HUES64 (cell line): ENCODE measurements around the gene LPCAT1.

ENCODE experiments used
- H3K27ac ChIP-seq: 2 replicates; pipeline ENCODE4 v1.7.0; 2013; ENCODE audit warnings: low read depth, low read length, inconsistent platforms
- H3K27me3 ChIP-seq: 2 replicates; pipeline ENCODE4 v1.6.1; 2013; ENCODE audit warnings: mild to moderate bottlenecking, low read length; ENCODE audit not compliant: insufficient read depth
- H3K36me3 ChIP-seq: 2 replicates; pipeline ENCODE4 v1.6.1; 2013; ENCODE audit warnings: mild to moderate bottlenecking, low read length; ENCODE audit not compliant: insufficient read depth
- H3K4me1 ChIP-seq: 2 replicates; pipeline ENCODE4 v1.6.1; 2013; ENCODE audit warnings: mild to moderate bottlenecking, low read length, moderate library complexity; ENCODE audit not compliant: insufficient read depth
- H3K4me3 ChIP-seq: 2 replicates; pipeline ENCODE4 v1.5.1; 2013; ENCODE audit warnings: mild to moderate bottlenecking, low read length, moderate library complexity
- H3K9ac ChIP-seq: 2 replicates; pipeline ENCODE4 v1.6.1; 2013; ENCODE audit warnings: mild to moderate bottlenecking, low read depth, low read length
- H3K9me3 ChIP-seq: 2 replicates; pipeline ENCODE4 v1.6.1; 2013; ENCODE audit warnings: low read depth, low read length; ENCODE audit not compliant: insufficient read depth
- WGBS: fragments of 150-250, 120-280 bp; methylation state at CpG from one replicate; pipeline ENCODE4 v1.1.7; 2013; ENCODE audit warnings: missing lambda C conversion rate; 5-methylcytosine and 5-hydroxymethylcytosine counted together

Gene LPCAT1

DNA sequence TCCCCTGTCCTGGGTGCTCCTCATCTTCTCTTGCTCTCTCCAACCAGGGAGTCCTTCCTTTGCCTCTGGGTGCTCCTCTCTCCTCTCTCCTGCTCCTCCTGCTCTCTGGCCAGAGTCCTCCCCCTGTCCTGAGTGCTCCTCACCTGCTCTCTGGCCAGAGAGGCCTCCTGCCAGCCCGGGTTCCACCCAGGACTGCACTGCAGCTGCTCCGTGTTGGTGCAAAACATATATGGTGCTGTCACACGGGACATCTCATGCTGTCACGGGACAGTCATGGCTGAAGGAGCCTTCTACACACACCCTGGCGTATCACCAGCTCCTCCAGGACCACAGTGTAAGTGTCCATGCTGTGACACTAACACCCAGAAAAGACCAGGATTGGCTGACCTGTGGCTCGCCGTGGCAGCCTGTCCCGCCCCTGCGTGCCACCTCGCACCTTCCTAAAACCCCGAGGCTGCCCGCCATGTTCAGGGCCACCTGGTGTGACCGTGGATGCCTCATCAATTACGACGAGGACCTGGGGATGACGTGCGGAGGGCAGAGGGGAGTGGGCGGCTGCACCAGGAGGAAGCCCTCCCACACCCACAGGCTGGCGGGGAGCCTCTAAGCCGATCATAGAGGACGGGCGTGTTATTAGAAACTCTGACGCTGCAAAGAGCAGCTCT is 50.7 kb downstream of the LPCAT1 start:
- Histone ChIP-seq H3K36me3 (peaks cover 89% of the 10 kb centered on the region), H3K27ac (no peak overlapping the region), H3K4me3 (no peak overlapping the region), H3K9ac (no peak overlapping the region), H3K4me1 (no peaks in the 10 kb centered on the region), H3K9me3 (no peaks in the 10 kb centered on the region), H3K27me3 (no peaks in the 10 kb centered on the region)
- 97% methylated on average over 23 of the region's 23 CpGs for WGBS

DNA sequence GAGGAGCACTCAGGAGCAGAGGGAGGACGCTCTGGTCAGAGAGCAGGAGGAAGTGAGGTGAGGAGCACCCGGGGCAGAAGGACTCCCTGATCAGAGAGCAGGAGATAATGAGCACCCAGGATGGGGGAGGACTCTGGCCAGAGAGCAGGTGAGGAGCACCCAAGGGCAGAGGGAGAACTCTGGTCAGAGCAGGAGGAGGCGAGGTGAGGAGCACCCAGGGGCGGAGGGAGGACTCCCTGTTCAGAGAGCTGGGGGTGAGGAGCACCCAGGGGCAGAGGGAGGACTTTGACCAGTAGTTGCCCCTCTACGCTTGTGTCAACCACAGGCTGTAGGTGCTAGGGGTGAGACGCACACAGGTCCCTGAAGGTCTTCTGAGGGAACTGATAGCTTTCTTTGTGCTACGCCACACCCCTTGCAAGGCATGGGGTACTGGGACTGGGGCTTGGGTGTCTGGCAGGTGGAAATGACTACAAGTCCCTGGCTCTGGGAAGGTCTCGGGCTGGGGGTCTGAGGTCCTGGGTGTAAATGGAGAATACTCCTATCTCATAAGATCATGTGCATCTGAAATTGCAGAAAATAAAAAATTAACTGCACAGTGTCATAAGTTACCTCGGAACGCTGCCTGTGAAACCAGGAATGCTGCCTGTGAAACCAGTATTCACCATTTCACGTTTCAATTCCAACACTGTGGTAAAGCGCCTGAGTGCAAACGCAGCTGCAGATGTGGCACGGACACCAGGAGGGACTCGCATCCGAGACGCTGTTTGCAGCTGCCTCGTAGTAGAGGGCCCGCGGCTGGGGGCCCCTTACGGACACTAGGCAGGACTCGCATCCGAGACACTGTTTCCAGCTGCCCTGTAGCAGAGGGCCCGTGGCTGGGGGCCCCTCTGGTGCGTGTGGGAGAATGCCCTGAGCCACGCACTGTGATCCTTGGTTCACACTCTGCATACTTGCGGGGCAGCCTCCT is 51.5 kb downstream of the LPCAT1 start:
- H3K4me1 ChIP-seq: no peaks in the 10 kb centered on the region
- 95% methylated on average over 27 of the region's 27 CpGs for WGBS
- no peak overlapping the region for H3K4me3 ChIP-seq
- H3K36me3 ChIP-seq: peaks cover 91% of the 10 kb centered on the region
- H3K9ac ChIP-seq: no peak overlapping the region
- no peaks in the 10 kb centered on the region for H3K9me3 ChIP-seq
- no peaks in the 10 kb centered on the region for H3K27me3 ChIP-seq
- H3K27ac ChIP-seq: no peak overlapping the region

DNA sequence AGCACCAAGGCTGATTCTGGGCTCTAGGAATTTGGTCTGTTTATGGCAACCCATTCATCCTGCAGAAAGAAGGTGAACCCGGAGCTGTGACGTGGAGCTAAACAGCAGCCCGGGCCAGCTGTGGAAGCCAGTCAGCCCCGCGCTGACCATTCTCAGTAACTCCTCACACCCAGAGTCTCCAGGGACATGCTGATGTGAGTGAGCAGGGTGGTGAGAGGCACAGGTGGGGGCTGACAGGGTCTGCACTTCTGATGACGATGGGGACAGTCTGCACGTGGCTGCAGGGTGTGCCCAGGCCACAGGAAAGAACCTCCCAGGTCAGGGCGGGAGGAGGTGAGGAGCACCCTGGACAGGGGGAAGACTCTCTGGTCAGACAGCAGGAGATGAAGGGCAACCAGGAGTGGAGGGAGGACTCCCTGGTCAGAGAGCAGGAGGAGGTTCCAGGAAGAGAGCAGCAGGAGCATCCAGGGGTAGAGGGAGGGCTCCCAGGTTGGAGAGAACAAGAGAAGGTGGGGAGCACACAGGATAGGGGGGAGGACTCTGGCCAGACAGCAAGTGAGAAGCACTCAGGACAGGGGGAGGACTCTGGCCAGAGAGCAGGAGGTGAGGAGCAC is 52.4 kb downstream of the LPCAT1 start:
- H3K36me3 ChIP-seq: peaks cover 91% of the 10 kb centered on the region

DNA sequence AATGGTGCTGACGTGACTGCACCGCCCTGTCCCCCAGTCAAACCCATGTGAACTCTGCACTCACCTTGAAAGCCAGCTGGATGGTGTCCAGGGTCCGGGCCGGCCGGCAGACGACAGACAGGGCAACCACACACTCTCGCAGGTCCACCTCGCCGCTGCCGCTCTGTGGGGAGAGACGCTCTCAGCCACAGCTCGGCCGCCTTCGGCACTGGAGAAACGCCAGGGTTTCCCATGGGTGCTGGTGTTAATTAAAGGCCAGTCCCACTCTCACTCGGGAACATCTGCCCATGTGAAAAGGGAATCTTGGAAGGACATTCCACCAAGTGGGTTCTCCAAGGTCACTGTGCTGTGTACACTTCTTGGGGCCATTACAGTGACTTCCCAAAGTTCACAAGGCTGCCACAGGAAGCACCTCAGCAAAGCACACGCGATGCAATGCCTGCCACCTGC is 53.0 kb downstream of the LPCAT1 start:
- Histone ChIP-seq H3K27me3 (no peaks in the 10 kb centered on the region), H3K9ac (no peak overlapping the region), H3K36me3 (peaks cover 91% of the 10 kb centered on the region), H3K9me3 (no peaks in the 10 kb centered on the region), H3K4me3 (no peak overlapping the region), H3K4me1 (no peaks in the 10 kb centered on the region), H3K27ac (no peak overlapping the region)
- 94% methylated on average over 18 of the region's 18 CpGs for WGBS

More for the DNA sequence above, 52.4 kb downstream of the LPCAT1 start:
- WGBS: 97% methylated on average over 8 of the region's 8 CpGs
- Histone ChIP-seq H3K27me3 (no peaks in the 10 kb centered on the region), H3K4me3 (no peak overlapping the region), H3K9ac (no peak overlapping the region), H3K27ac (no peak overlapping the region), H3K9me3 (no peaks in the 10 kb centered on the region), H3K4me1 (no peaks in the 10 kb centered on the region)

DNA sequence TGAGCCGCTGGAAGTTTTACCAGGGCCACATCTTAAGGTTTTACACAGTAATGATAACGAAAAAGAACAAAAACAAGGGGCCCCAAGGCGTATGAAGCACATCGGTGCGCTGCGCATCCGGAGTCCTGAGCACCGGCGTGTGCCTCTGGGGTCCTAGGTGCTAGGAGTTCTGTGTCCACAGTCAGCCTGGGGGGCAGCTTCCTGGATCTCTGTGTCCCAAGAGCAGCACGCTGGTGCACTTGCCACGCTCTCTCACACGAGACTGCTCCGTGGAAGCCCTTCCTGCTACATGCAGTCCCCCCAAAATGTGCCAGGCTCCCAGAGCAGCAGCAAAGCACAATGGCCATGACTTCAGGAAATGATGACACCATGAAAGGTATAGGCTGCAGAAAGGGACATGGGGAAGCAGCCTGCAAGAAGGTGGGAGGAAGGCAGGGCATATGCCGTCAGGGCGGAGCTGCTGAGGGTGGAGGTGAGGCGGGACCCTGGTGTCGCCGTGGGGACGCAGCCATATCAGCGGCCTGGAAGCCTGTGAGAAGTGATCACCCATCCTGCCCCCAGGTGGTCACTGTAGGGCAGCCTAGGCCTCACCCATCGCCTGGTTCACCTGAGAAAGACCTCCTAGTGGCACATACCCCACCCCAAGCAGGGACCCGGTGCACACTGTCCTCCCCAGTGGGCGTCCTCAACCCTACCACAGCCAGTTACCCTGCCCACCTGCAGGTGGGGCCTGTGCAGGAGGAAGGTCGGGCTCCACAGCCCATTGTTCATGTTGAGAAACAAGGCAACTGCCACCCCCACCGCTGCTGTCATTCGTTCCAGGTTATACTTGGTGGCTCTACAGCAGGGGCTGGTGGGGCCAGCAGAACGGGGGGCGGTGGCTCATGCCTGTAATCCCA is 54.9 kb downstream of the LPCAT1 start:
- 93% methylated on average over 28 of the region's 28 CpGs for WGBS

DNA sequence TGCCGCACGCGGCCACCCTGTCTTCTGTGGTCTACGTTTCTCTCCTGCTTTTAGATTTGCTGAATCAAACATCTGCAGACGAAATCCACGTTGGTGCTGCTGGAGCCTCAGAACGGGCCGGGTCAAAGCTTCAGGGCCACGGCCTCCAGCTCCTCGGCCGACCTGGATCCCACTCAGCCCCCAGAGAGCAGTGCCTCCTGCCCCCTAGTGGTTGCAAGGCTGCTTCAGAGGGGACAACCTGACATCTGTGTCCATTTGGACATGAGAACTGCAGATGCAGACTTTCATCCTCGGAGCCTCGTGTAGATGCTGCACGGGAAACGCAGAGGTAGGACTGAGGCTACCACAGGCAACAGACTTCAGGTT is 55.5 kb downstream of the LPCAT1 start:
- Histone ChIP-seq H3K4me3 (no peak overlapping the region), H3K27ac (no peak overlapping the region), H3K27me3 (no peaks in the 10 kb centered on the region), H3K36me3 (peaks cover 91% of the 10 kb centered on the region), H3K9ac (no peak overlapping the region), H3K9me3 (no peaks in the 10 kb centered on the region), H3K4me1 (no peaks in the 10 kb centered on the region)
- 91% methylated on average over 15 of the region's 15 CpGs for WGBS

More for the DNA sequence above, 54.9 kb downstream of the LPCAT1 start:
- H3K27me3 ChIP-seq: no peaks in the 10 kb centered on the region
- H3K4me1 ChIP-seq: no peaks in the 10 kb centered on the region
- H3K36me3 ChIP-seq: peaks cover 91% of the 10 kb centered on the region
- no peak overlapping the region for H3K4me3 ChIP-seq
- H3K27ac ChIP-seq: no peak overlapping the region
- H3K9ac ChIP-seq: no peak overlapping the region
- no peaks in the 10 kb centered on the region for H3K9me3 ChIP-seq

DNA sequence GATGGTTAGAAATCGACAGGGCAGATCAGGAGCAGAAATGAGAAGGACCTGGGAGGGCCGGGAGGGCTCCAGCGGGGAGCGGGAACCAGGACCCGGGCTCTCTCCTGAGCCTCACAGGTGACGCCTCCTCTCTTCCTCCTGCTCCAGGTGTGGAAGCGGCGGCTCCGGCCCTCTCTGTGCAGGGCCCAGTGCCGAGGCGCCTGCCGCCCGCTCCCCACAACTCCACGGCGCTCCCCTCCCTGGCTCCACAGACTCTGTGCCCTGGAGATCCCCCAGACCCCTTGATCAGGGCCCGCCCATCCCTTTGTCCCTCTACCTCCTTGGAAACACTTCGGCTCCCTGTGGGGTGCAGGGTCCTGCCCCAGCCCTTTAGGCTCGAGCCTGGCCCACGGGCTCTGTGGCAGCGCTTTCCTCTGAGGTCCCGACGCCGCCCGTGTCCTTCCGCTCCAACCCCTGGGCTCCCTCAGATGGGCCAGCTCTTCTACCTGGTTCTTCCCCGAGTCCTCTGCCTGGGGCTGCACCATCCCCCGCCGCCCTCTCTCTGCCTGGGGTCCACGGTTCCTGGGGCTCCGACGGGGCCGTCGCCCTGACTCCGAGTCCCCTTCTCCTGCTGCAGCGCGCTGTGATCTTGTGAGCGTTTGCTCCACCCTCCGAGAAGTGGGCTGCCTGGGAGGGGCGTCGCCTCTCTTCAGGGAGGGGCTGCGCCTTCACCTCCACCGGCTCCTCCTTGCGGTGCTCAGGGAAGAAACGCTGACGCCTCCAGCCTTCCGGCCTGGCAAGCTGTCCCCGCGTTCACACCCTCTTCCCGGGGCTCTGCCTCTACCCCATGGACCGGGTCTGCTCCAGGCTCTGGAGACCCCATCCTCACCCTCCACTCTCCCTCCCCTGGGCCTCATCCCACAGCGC is 56.2 kb downstream of the LPCAT1 start:
- no peaks in the 10 kb centered on the region for H3K27me3 ChIP-seq
- no peak overlapping the region for H3K9ac ChIP-seq
- no peak overlapping the region for H3K4me3 ChIP-seq
- WGBS: 93% methylated on average over 51 of the region's 51 CpGs
- no peak overlapping the region for H3K27ac ChIP-seq
- H3K4me1 ChIP-seq: no peaks in the 10 kb centered on the region
- peaks cover 91% of the 10 kb centered on the region for H3K36me3 ChIP-seq
- H3K9me3 ChIP-seq: no peaks in the 10 kb centered on the region

DNA sequence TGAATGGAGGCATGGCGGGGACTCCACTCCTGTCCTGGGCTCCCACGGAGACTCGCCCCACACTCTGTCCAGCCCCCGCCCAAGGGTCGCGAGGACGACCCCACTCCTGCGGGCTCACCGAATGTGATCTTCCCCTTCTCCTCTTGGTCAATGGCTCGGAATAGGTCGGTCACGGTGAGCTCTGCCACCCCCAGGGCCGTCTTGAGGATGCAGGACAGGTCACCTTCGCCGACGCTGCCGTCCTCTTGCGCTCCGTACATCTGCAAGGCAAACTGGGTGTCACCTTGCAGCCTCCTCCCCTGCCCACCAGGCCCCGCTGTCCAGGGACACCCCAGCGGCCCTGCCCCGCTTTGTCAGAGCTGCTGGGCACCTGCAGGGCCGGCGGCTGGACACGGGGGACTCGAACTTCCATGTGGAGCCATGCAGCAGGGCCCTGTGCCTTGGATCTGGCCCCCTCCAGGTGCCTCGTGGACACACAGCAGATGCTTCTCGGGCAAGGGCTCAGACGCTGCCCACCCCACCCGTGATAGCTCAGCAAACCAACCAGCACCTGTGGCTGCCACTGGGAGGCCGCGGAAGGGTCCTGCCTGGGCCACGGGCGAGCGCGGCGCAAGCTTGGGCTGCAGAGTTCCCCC is 57.0 kb downstream of the LPCAT1 start:
- Histone ChIP-seq H3K27me3 (no peaks in the 10 kb centered on the region), H3K9me3 (no peaks in the 10 kb centered on the region), H3K27ac (no peak overlapping the region), H3K36me3 (peaks cover 91% of the 10 kb centered on the region), H3K4me3 (no peak overlapping the region), H3K9ac (no peak overlapping the region), H3K4me1 (no peaks in the 10 kb centered on the region)
- 94% methylated on average over 37 of the region's 37 CpGs for WGBS

DNA sequence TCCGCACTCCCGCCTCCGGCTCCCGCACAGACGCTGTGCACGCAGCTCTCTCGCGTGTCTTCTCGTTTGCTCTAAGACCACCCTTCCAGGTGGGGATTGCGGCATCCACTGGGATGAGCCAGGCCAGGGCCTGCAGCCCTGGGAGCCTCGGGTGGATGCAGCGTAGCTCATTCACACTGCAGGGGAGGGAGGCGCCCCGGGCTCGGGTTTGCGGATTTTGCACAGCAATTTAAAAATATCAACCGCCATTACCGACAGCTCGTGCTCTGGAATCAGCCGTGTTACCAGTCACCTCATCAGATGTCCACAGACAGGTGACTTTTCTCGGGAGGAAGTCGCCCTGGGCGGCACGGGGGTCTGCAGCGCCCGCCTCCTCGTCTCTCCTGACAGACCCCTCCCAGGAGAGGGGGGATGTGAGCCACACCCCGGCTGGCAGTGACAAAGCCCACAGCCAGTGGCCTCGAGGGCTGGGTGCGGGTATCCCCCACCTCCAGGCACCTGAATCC is 57.7 kb downstream of the LPCAT1 start:
- H3K9me3 ChIP-seq: no peaks in the 10 kb centered on the region
- no peaks in the 10 kb centered on the region for H3K27me3 ChIP-seq
- H3K36me3 ChIP-seq: peaks cover 92% of the 10 kb centered on the region
- no peaks in the 10 kb centered on the region for H3K4me1 ChIP-seq
- H3K4me3 ChIP-seq: no peak overlapping the region
- 96% methylated on average over 30 of the region's 30 CpGs for WGBS
- H3K9ac ChIP-seq: no peak overlapping the region
- no peak overlapping the region for H3K27ac ChIP-seq
